IMR-90 (cell line): ENCODE data around the gene CNOT10.

Experiments
- CEBPB ChIP-seq: IDR thresholded peaks from 2 replicates; pipeline ENCODE4 v1.6.1; 2012; ENCODE audit warnings: low read depth, low read length, improper control_type of control experiment
- SMC3 ChIP-seq: fragments of 150-350 bp; IDR thresholded peaks from 2 replicates; pipeline ENCODE4 v1.6.1; 2016; ENCODE audit warnings: low read depth, mild to moderate bottlenecking, antibody characterized with exemption, low read length, moderate library complexity
- TF ChIP-seq, protein P1 (sequence below): conservative IDR thresholded peaks from 2 replicates; pipeline ENCODE4 v1.5.1; 2012; ENCODE audit warnings: mild to moderate bottlenecking, low read depth, low read length, improper control_type of control experiment

DNA sequence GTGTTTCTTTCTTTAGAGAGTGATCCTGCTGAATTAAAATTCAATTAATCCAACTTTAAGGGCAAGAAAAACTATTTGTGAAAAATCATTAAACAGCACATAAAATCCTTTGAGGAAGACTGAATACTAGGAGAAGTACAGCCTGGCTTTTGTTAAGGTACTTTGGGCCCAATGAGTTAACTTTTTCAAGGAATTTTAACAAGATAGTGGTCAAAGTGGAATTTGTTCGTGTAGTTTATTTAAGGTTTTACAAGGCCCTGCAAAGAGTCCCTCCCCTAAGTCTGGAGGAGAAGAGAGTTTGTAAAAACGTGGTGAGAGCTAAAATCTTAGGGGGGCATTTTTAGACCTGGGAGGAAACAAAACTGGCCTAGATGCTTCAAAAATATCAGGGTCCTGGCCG is 106.8 kb downstream of the CNOT10 start:
- no peak for TF ChIP-seq SMC3
- TF ChIP-seq, protein P1, sequence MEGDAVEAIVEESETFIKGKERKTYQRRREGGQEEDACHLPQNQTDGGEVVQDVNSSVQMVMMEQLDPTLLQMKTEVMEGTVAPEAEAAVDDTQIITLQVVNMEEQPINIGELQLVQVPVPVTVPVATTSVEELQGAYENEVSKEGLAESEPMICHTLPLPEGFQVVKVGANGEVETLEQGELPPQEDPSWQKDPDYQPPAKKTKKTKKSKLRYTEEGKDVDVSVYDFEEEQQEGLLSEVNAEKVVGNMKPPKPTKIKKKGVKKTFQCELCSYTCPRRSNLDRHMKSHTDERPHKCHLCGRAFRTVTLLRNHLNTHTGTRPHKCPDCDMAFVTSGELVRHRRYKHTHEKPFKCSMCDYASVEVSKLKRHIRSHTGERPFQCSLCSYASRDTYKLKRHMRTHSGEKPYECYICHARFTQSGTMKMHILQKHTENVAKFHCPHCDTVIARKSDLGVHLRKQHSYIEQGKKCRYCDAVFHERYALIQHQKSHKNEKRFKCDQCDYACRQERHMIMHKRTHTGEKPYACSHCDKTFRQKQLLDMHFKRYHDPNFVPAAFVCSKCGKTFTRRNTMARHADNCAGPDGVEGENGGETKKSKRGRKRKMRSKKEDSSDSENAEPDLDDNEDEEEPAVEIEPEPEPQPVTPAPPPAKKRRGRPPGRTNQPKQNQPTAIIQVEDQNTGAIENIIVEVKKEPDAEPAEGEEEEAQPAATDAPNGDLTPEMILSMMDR: no peak
- no peak for TF ChIP-seq CEBPB
